HepG2 (cell line): ENCODE data around the gene MC1R. TPM values are rescaled to one million over a fixed set of nuclear protein-coding genes. Genes with fewer than 3 reads are reported as not detected.

Experiments used
- BCL6 ChIP-seq: IDR thresholded peaks from 2 replicates; pipeline ENCODE4 v1.6.1; 2016; ENCODE audit warnings: missing genetic modification reagents, missing compliant biosample characterization
- CBFB ChIP-seq: sonication (generic); formaldehyde crosslinking; IDR thresholded peaks from 2 replicates; pipeline ENCODE4 v1.4.0; 2020; ENCODE audit warnings: missing genetic modification reagents
- CSRNP2 ChIP-seq: sonication (generic); formaldehyde crosslinking; conservative IDR thresholded peaks from 2 replicates; pipeline ENCODE4 v1.8.0; 2022; ENCODE audit warnings: low read depth, missing genetic modification reagents
- DNMT3B ChIP-seq: conservative IDR thresholded peaks from 2 replicates; pipeline ENCODE4 v1.6.1; 2016; ENCODE audit warnings: missing biosample characterization, control low read depth
- DRAP1 ChIP-seq: IDR thresholded peaks from 2 replicates; pipeline ENCODE4 v1.6.1; 2016; ENCODE audit warnings: missing genetic modification reagents, missing compliant biosample characterization
- FIP1L1 ChIP-seq: fragments of 200-400 bp; formaldehyde crosslinking; IDR thresholded peaks from 2 replicates; pipeline ENCODE4 v1.6.1; 2018; ENCODE audit warnings: low read depth, mild to moderate bottlenecking, low read length, moderate library complexity, borderline replicate concordance; ENCODE audit not compliant: insufficient read depth
- FOXJ3 ChIP-seq: sonication (generic); formaldehyde crosslinking; IDR thresholded peaks from 2 replicates; pipeline ENCODE4 v1.4.0; 2020; ENCODE audit warnings: missing genetic modification reagents, mild to moderate bottlenecking, borderline replicate concordance
- SATB2 ChIP-seq: sonication (generic); formaldehyde crosslinking; IDR thresholded peaks from 2 replicates; pipeline ENCODE4 v1.5.0; 2020; ENCODE audit warnings: missing genetic modification reagents
- SUZ12 ChIP-seq: fragments of 150-350 bp; IDR thresholded peaks from 2 replicates; pipeline ENCODE4 v1.6.1; 2014; ENCODE audit warnings: low read depth, low read length
- TAF15 ChIP-seq: fragments of 200-400 bp; formaldehyde crosslinking; IDR thresholded peaks from one replicate; pipeline ENCODE4 v1.6.1; 2018; ENCODE audit warnings: mild to moderate bottlenecking, low read depth, low read length; ENCODE audit not compliant: poor library complexity, severe bottlenecking
- TBP ChIP-seq: sonication (generic); formaldehyde crosslinking; IDR thresholded peaks from 2 replicates; pipeline ENCODE4 v1.5.0; 2020; ENCODE audit warnings: missing genetic modification reagents
- TGIF2 ChIP-seq: IDR thresholded peaks from 2 replicates; pipeline ENCODE4 v1.6.1; 2016; ENCODE audit warnings: control low read depth, missing compliant biosample characterization
- ZBTB26 ChIP-seq: IDR thresholded peaks from 2 replicates; pipeline ENCODE4 v1.6.1; 2016; ENCODE audit warnings: missing compliant biosample characterization, missing genetic modification reagents, borderline replicate concordance
- ZIK1 ChIP-seq: sonication (generic); formaldehyde crosslinking; IDR thresholded peaks from 2 replicates; pipeline ENCODE4 v1.5.0; 2020; ENCODE audit warnings: mild to moderate bottlenecking, low read depth, missing genetic modification reagents, borderline replicate concordance
- ZNF263 ChIP-seq: sonication (generic); formaldehyde crosslinking; IDR thresholded peaks from 2 replicates; pipeline ENCODE4 v1.4.0; 2020; ENCODE audit warnings: missing genetic modification reagents
- ZNF335 ChIP-seq: sonication (generic); formaldehyde crosslinking; IDR thresholded peaks from 2 replicates; pipeline ENCODE4 v1.4.0; 2020; ENCODE audit warnings: missing genetic modification reagents
- ZNF34 ChIP-seq: sonication (generic); formaldehyde crosslinking; IDR thresholded peaks from 2 replicates; pipeline ENCODE4 v1.4.0; 2020; ENCODE audit warnings: mild to moderate bottlenecking, missing genetic modification reagents, borderline replicate concordance
- ZSCAN12 ChIP-seq: sonication (generic); formaldehyde crosslinking; IDR thresholded peaks from 2 replicates; pipeline ENCODE4 v1.9.0; 2021; ENCODE audit warnings: mild to moderate bottlenecking, missing genetic modification reagents
- polyA plus RNA-seq, 8 experiments: library from polyadenylated mRNA; depleted of rRNA in 3 of 8; stranded (reverse) in 7 of 8; unstranded in 1 of 8; fragments of >200 nt; fragmentation: Illumina TruSeq in 4 of 8; extraction: Trizol in 4 of 8; gene quantifications; 2 replicates each; pipeline versions ENCODE4 v1.2.1 to v1.2.3, GENCODE V29; 2011 to 2016; ENCODE audit warnings: low read depth in 4 of 8, missing spikeins in 1 of 8, mixed read lengths in 1 of 8; ENCODE audit not compliant: insufficient read depth in 1 of 8
- total RNA-seq, 5 experiments: library from RNA; depleted of rRNA; stranded (reverse); fragments of >200 nt; fragmentation: Illumina TruSeq; extraction: Trizol; gene quantifications; 2 replicates each; pipeline ENCODE4 v1.2.3, GENCODE V29; 2016; ENCODE audit warnings: low read depth in 1 of 5
- TF ChIP-seq, protein P1 (sequence below): sonication (generic); formaldehyde crosslinking; IDR thresholded peaks from 2 replicates; pipeline ENCODE4 v1.4.0; 2020; ENCODE audit warnings: low read depth, mild to moderate bottlenecking, missing genetic modification reagents
- TF ChIP-seq, protein P2 (sequence below): IDR thresholded peaks from 2 replicates; pipeline ENCODE4 v1.6.1; 2016; ENCODE audit warnings: mild to moderate bottlenecking
- TF ChIP-seq, protein P3 (sequence below), 2 experiments: sonication (generic) in 1 of 2; formaldehyde crosslinking in 1 of 2; IDR thresholded peaks; 2 replicates each; pipeline versions ENCODE4 v1.4.0 to v1.6.1; 2018 to 2020; ENCODE audit warnings: missing genetic modification reagents in 2 of 2, borderline replicate concordance in 1 of 2, low read depth in 1 of 2, mild to moderate bottlenecking in 1 of 2, missing biosample characterization in 1 of 2
- TF ChIP-seq, protein P4 (sequence below): sonication (generic); formaldehyde crosslinking; IDR thresholded peaks from 2 replicates; pipeline ENCODE4 v1.4.0; 2020; ENCODE audit warnings: missing genetic modification reagents

Gene MC1R
- total and polyA plus RNA-seq, 2 of the 13 experiments (the other 11 are each of a cell fraction or from before 2014, with no cell fraction given) = 9.1 to 14.8 TPM

GRCh38 chr16:89922477-89922883 lies 3.8 kb downstream of the MC1R start (continued):
- TF ChIP-seq, protein P1, sequence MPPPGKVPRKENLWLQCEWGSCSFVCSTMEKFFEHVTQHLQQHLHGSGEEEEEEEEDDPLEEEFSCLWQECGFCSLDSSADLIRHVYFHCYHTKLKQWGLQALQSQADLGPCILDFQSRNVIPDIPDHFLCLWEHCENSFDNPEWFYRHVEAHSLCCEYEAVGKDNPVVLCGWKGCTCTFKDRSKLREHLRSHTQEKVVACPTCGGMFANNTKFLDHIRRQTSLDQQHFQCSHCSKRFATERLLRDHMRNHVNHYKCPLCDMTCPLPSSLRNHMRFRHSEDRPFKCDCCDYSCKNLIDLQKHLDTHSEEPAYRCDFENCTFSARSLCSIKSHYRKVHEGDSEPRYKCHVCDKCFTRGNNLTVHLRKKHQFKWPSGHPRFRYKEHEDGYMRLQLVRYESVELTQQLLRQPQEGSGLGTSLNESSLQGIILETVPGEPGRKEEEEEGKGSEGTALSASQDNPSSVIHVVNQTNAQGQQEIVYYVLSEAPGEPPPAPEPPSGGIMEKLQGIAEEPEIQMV (CRISPR knock-in tag) = no peak
- TF ChIP-seq FOXJ3 (CRISPR knock-in tag) = no peak
- TF ChIP-seq, protein P2, sequence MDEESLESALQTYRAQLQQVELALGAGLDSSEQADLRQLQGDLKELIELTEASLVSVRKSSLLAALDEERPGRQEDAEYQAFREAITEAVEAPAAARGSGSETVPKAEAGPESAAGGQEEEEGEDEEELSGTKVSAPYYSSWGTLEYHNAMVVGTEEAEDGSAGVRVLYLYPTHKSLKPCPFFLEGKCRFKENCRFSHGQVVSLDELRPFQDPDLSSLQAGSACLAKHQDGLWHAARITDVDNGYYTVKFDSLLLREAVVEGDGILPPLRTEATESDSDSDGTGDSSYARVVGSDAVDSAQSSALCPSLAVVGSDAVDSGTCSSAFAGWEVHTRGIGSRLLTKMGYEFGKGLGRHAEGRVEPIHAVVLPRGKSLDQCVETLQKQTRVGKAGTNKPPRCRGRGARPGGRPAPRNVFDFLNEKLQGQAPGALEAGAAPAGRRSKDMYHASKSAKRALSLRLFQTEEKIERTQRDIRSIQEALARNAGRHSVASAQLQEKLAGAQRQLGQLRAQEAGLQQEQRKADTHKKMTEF (CRISPR knock-in tag) = peak; percentile 71; the same call in 1 of the 2 replicates
- TF ChIP-seq ZNF34 = no peak
- no peak for TF ChIP-seq TAF15
- TF ChIP-seq ZBTB26 (CRISPR knock-in tag) = no peak
- TF ChIP-seq CBFB (CRISPR knock-in tag) = no peak
- TF ChIP-seq ZIK1 = 0 out of 2 replicates have a peak, but pooled peaks have one; percentile 2
- TF ChIP-seq DNMT3B (CRISPR knock-in tag) = no peak
- no peak for TF ChIP-seq CSRNP2 (CRISPR knock-in tag)
- TF ChIP-seq, protein P3, sequence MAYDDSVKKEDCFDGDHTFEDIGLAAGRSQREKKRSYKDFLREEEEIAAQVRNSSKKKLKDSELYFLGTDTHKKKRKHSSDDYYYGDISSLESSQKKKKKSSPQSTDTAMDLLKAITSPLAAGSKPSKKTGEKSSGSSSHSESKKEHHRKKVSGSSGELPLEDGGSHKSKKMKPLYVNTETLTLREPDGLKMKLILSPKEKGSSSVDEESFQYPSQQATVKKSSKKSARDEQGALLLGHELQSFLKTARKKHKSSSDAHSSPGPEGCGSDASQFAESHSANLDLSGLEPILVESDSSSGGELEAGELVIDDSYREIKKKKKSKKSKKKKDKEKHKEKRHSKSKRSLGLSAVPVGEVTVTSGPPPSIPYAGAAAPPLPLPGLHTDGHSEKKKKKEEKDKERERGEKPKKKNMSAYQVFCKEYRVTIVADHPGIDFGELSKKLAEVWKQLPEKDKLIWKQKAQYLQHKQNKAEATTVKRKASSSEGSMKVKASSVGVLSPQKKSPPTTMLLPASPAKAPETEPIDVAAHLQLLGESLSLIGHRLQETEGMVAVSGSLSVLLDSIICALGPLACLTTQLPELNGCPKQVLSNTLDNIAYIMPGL (CRISPR knock-in tag; IDR thresholded peaks at IDR 0.05; ENCODE audit: borderline replicate concordance in 1 of 2, low read depth in 1 of 2) = peak; percentile 21 to 66; a peak in 1 of 4 replicates
- TF ChIP-seq ZNF263 = no peak; the same call in 1 of the 2 replicates
- TF ChIP-seq SATB2 (CRISPR knock-in tag) = no peak
- TF ChIP-seq ZSCAN12 (CRISPR knock-in tag) = 0 out of 2 replicates have a peak, but pooled peaks have one; percentile 22
- TF ChIP-seq TBP (CRISPR knock-in tag) = no peak
- TF ChIP-seq FIP1L1 = no peak
- TF ChIP-seq BCL6 = no peak
- TF ChIP-seq, protein P4, sequence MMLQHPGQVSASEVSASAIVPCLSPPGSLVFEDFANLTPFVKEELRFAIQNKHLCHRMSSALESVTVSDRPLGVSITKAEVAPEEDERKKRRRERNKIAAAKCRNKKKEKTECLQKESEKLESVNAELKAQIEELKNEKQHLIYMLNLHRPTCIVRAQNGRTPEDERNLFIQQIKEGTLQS (CRISPR knock-in tag) = peak; percentile 70
- TF ChIP-seq ZNF335 (CRISPR knock-in tag) = no peak; the same call in 1 of the 2 replicates
- TF ChIP-seq SUZ12 = no peak
- peak; percentile 86 for TF ChIP-seq TGIF2
- no peak for TF ChIP-seq DRAP1 (CRISPR knock-in tag)
